ENCODE data around the gene DLGAP1. TPM values are rescaled to one million over a fixed set of nuclear protein-coding genes. Genes with fewer than 3 reads are reported as not detected.

Gene DLGAP1
- total and polyA plus RNA-seq, 2 experiments from 2014 or later, result 3.1 to 6.5 TPM

GRCh38 chr18:4200399-4200798 lies 254.7 kb downstream of the DLGAP1 start:
- no peak for DNase-seq (ENCODE audit: low spot score)
- no peak overlapping the region for H3K4me3 ChIP-seq
- H3K4me1 ChIP-seq (ENCODE audit: insufficient read depth), result no peaks in the 10 kb centered on the region
- no peak overlapping the region for H3K27ac ChIP-seq
- H3K79me2 ChIP-seq, result no peaks in the 10 kb centered on the region
- H3K4me2 ChIP-seq, result no peak overlapping the region
- no peak overlapping the region for H2AFZ ChIP-seq
- no peaks in the 10 kb centered on the region for H3K9me2 ChIP-seq (replicated peaks; ENCODE audit: insufficient read depth)
- no peaks in the 10 kb centered on the region for H3K9me3 ChIP-seq (ENCODE audit: low read depth)
- H3K36me3 ChIP-seq (replicated peaks; ENCODE audit: insufficient read depth, low read depth), result no peaks in the 10 kb centered on the region
- H4K20me1 ChIP-seq (ENCODE audit: insufficient read depth, poor library complexity, severe bottlenecking), result no peaks in the 10 kb centered on the region
- no peak for TF ChIP-seq CTCF (IDR thresholded peaks at IDR 0.05; ENCODE audit: poor library complexity)
- no peak for TF ChIP-seq EZH2 (IDR thresholded peaks at IDR 0.05; ENCODE audit: borderline replicate concordance)
- TF ChIP-seq EZH2phosphoT487 (IDR thresholded peaks at IDR 0.05; ENCODE audit: low read depth, severe bottlenecking, unreplicated experiment), result no peak
- H3K27me3 ChIP-seq, result no peaks in the 10 kb centered on the region

GRCh38 chr18:4198956-4199355 lies 256.2 kb downstream of the DLGAP1 start:
- no peak for TF ChIP-seq CTCF (IDR thresholded peaks at IDR 0.05; ENCODE audit: poor library complexity)
- no peak for TF ChIP-seq EZH2phosphoT487 (IDR thresholded peaks at IDR 0.05; ENCODE audit: low read depth, severe bottlenecking, unreplicated experiment)
- no peak for TF ChIP-seq EZH2 (IDR thresholded peaks at IDR 0.05; ENCODE audit: borderline replicate concordance)
- Histone ChIP-seq H2AFZ (no peak overlapping the region), H3K4me1 (ENCODE audit: insufficient read depth) (no peaks in the 10 kb centered on the region), H4K20me1 (ENCODE audit: insufficient read depth, poor library complexity, severe bottlenecking) (no peaks in the 10 kb centered on the region), H3K4me2 (no peak overlapping the region), H3K9me2 (replicated peaks; ENCODE audit: insufficient read depth) (no peaks in the 10 kb centered on the region), H3K27ac (no peak overlapping the region), H3K4me3 (no peak overlapping the region), H3K79me2 (no peaks in the 10 kb centered on the region), H3K27me3 (no peaks in the 10 kb centered on the region), H3K36me3 (replicated peaks; ENCODE audit: insufficient read depth, low read depth) (no peaks in the 10 kb centered on the region), H3K9me3 (ENCODE audit: low read depth) (no peaks in the 10 kb centered on the region)
- DNase-seq (ENCODE audit: low spot score), result no peak
- 82% methylated on average over 5 of the region's 5 CpGs for WGBS (ENCODE audit: low lambda C conversion rate, missing lambda C conversion rate)

GRCh38 chr18:4196351-4196750 lies 258.8 kb downstream of the DLGAP1 start:
- WGBS (ENCODE audit: low lambda C conversion rate, missing lambda C conversion rate), result 32% methylated on average over 4 of the region's 4 CpGs
- H2AFZ ChIP-seq, result no peak overlapping the region
- no peaks in the 10 kb centered on the region for H3K9me2 ChIP-seq (replicated peaks; ENCODE audit: insufficient read depth)
- no peaks in the 10 kb centered on the region for H4K20me1 ChIP-seq (ENCODE audit: insufficient read depth, poor library complexity, severe bottlenecking)
- H3K27me3 ChIP-seq, result no peaks in the 10 kb centered on the region
- H3K4me2 ChIP-seq, result peak overlapping the region; percentile 22
- peak; percentile 12 for DNase-seq (ENCODE audit: low spot score)
- no peaks in the 10 kb centered on the region for H3K36me3 ChIP-seq (replicated peaks; ENCODE audit: insufficient read depth, low read depth)
- no peak overlapping the region for H3K4me3 ChIP-seq
- H3K79me2 ChIP-seq, result no peaks in the 10 kb centered on the region
- no peaks in the 10 kb centered on the region for H3K9me3 ChIP-seq (ENCODE audit: low read depth)
- H3K4me1 ChIP-seq (ENCODE audit: insufficient read depth), result no peaks in the 10 kb centered on the region
- no peak for TF ChIP-seq EZH2phosphoT487 (IDR thresholded peaks at IDR 0.05; ENCODE audit: low read depth, severe bottlenecking, unreplicated experiment)
- TF ChIP-seq CTCF (IDR thresholded peaks at IDR 0.05; ENCODE audit: poor library complexity), result no peak
- TF ChIP-seq EZH2 (IDR thresholded peaks at IDR 0.05; ENCODE audit: borderline replicate concordance), result no peak
- H3K27ac ChIP-seq, result no peak overlapping the region

GRCh38 chr18:4193086-4193485 lies 262.0 kb downstream of the DLGAP1 start:
- Histone ChIP-seq H3K27me3 (no peaks in the 10 kb centered on the region), H3K27ac (no peak overlapping the region)
- 81% methylated on average over 3 of the region's 3 CpGs for WGBS (ENCODE audit: low lambda C conversion rate, missing lambda C conversion rate)

More at GRCh38 chr18:4193086-4193485, 262.0 kb downstream of the DLGAP1 start:
- Histone ChIP-seq H3K4me2 (no peak overlapping the region), H3K36me3 (replicated peaks; ENCODE audit: insufficient read depth, low read depth) (no peaks in the 10 kb centered on the region), H3K4me1 (ENCODE audit: insufficient read depth) (no peaks in the 10 kb centered on the region), H4K20me1 (ENCODE audit: insufficient read depth, poor library complexity, severe bottlenecking) (no peaks in the 10 kb centered on the region), H3K9me2 (replicated peaks; ENCODE audit: insufficient read depth) (no peaks in the 10 kb centered on the region), H3K79me2 (no peaks in the 10 kb centered on the region), H3K4me3 (no peak overlapping the region), H3K9me3 (ENCODE audit: low read depth) (no peaks in the 10 kb centered on the region), H2AFZ (no peak overlapping the region)
- no peak for DNase-seq (ENCODE audit: low spot score)
- TF ChIP-seq EZH2phosphoT487 (IDR thresholded peaks at IDR 0.05; ENCODE audit: low read depth, severe bottlenecking, unreplicated experiment) (no peak), CTCF (IDR thresholded peaks at IDR 0.05; ENCODE audit: poor library complexity) (no peak), EZH2 (IDR thresholded peaks at IDR 0.05; ENCODE audit: borderline replicate concordance) (no peak)
